Subcutaneous adipose tissue (tissue), 4 donors: ENCODE results near the gene ADAP1. TPM values are rescaled to one million over a fixed set of nuclear protein-coding genes. Genes with fewer than 3 reads are reported as not detected.

Experiments used
- total RNA-seq, 4 donors: library from RNA; depleted of rRNA; stranded (reverse); fragments of >200 nt; gene quantifications; one replicate each; pipeline ENCODE4 v1.1.0, GENCODE V29; 2016
- TF ChIP-seq, protein P1 (sequence below): fragments of 450-650 bp; IDR thresholded peaks from one replicate; pipeline ENCODE4 v1.5.1; 2016; ENCODE audit warnings: low read depth, mild to moderate bottlenecking, control low read depth, antibody characterized with exemption, moderate library complexity

Gene ADAP1
- total RNA-seq, 4 donors from 2014 or later: 8.9 to 12.4 (median 10.2) TPM

GRCh38 chr7:863106-863505, 91.4 kb downstream of the ADAP1 start:
- TF ChIP-seq, protein P1, sequence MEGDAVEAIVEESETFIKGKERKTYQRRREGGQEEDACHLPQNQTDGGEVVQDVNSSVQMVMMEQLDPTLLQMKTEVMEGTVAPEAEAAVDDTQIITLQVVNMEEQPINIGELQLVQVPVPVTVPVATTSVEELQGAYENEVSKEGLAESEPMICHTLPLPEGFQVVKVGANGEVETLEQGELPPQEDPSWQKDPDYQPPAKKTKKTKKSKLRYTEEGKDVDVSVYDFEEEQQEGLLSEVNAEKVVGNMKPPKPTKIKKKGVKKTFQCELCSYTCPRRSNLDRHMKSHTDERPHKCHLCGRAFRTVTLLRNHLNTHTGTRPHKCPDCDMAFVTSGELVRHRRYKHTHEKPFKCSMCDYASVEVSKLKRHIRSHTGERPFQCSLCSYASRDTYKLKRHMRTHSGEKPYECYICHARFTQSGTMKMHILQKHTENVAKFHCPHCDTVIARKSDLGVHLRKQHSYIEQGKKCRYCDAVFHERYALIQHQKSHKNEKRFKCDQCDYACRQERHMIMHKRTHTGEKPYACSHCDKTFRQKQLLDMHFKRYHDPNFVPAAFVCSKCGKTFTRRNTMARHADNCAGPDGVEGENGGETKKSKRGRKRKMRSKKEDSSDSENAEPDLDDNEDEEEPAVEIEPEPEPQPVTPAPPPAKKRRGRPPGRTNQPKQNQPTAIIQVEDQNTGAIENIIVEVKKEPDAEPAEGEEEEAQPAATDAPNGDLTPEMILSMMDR: no peak

DNA sequence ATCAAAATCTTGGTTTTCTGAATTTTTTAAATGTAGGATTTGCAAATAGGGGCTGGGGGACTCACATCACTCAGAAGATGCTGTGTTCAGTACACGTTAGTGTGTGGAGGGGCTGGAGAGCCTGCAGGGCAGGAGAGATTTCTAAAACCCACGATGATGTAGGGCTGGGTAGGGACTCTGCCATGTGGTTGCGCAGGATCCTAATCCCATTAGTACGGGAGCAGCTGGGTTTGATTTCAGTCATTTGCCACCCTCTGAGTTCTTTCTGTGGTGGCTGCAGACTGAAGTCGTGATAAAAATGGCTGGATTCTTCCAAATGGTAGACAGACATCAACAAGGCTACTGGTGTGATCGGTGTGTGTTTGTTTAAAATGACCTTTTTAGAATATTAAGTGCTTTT, 92.3 kb downstream of the ADAP1 start:
- TF ChIP-seq, protein P1: no peak

- TF ChIP-seq, protein P1: no peak
Measured at GRCh38 chr7:861222-861621, 93.3 kb downstream of the ADAP1 start.

DNA sequence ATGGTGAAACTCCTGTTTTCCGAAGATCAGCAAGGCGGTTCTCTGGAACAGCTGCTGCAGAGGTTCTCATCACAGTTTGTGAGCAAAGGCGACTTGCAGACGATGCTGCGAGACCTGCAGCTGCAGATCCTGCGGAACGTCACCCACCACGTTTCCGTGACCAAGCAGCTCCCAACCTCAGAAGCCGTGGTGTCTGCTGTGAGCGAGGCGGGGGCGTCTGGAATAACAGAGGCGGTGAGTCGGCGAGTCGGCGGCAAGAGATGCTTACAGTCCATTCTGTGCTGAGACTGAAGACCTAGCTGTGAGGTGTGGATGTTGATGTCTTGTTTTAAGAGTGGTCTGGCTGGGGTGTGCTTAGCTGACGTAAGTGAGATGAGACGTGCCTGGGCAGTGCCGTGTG, 94.3 kb downstream of the ADAP1 start:
- TF ChIP-seq, protein P1: no peak

GRCh38 chr7:859359-860030, 95.0 kb downstream of the ADAP1 start:
- TF ChIP-seq, protein P1: no peak

- TF ChIP-seq, protein P1: no peak
Measured at GRCh38 chr7:857661-858060, 96.8 kb downstream of the ADAP1 start.

DNA sequence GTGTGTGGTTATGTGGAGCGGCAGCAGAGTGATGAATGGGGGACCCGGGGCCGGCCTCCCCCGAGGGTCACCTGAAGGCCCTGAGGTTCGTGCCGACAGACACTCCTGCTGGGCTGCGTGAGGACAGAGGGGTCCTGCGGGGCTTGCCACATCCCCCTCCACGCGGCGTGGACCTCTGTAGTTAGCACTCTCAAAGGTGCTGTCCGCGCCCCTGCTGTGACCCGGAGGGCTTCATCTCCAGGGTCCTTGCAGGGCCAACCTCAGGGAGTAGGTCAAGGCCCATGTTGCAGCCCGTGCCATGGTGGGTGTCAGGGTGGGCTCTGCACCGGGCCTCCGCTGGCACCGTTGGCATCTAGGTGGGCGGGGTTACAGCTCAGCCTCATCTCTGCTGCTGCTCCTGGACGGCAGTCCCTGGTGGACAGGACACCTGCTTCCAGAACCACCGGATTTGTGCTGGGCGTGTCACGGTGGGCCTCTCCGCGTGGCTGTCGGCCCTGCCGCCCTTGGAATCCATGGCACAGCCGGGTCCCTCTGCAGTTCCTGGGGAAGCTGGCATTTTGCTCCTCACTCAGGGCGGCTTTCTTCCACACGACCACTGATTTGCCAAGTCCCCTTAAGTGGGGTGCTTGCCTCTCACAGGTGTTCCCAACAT, 97.9 kb downstream of the ADAP1 start:
- TF ChIP-seq, protein P1: no peak
